ENCODE data around the gene OTOG.

DNA sequence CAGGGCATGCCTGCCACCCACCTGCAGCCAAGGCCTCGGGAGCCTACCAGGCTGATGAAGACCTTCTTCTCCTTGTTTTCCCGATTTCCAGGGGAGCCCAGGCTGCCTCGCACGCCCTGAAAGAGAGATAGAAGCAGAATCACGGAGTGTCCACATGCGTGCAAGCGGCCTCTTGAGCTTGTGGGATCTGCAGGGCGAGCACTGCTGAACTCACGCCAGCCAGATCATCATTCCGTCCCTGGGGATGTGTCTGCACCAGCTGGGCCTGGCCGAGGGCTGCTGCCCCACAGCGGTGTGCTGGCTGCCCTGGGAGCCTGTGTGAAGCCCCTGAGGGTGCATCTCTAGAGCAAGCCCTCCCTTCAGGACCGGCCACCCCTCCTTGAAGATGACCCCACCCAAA, 20.7 kb upstream of the OTOG start:
- TF ChIP-seq CTCF (IDR thresholded peaks at IDR 0.05; ENCODE audit: low read depth, low read length, poor library complexity, severe bottlenecking): no peak
- no peak for TF ChIP-seq EZH2phosphoT487 (IDR thresholded peaks at IDR 0.05; ENCODE audit: borderline replicate concordance, low read length)

All from DOHH2 (cell line).